ENCODE measurements around the gene FMN1. TPM values are rescaled to one million over a fixed set of nuclear protein-coding genes. Genes with fewer than 3 reads are reported as not detected.

Gene FMN1
- polyA plus RNA-seq, 4 donors, result 0.54 to 2.1 (median 0.86) TPM

- no peaks in the 10 kb centered on the region for H3K4me1 ChIP-seq (ENCODE audit: control insufficient read depth in 3 of 3, insufficient read depth in 2 of 3, low read depth in 1 of 3, low read length in 2 of 3)
- no peaks in the 10 kb centered on the region for H3K9me3 ChIP-seq (ENCODE audit: control insufficient read depth in 2 of 2, insufficient read depth in 1 of 2, low read depth in 1 of 2, low read length in 1 of 2)
- DNase-seq, result no peak
- no peak overlapping the region for H3K27ac ChIP-seq (ENCODE audit: low read depth in 1 of 3, low read length in 2 of 3)
- H3K36me3 ChIP-seq (ENCODE audit: control insufficient read depth in 3 of 3, insufficient read depth in 2 of 3, low read depth in 1 of 3, low read length in 3 of 3), result no peaks in the 10 kb centered on the region
- no peak overlapping the region for H3K4me3 ChIP-seq (ENCODE audit: low read depth in 1 of 3, low read length in 3 of 3)
- H3K27me3 ChIP-seq (ENCODE audit: control insufficient read depth in 3 of 3, insufficient read depth in 3 of 3, low read length in 3 of 3), result no peaks in the 10 kb centered on the region
- WGBS, 3 donors, result 75 to 82% (median 81%) methylated on average over 4 of the region's 4 CpGs
- FAIRE-seq, result no peak
Measured at GRCh38 chr15:32990071-32990470, 204.4 kb downstream of the FMN1 start.

DNA sequence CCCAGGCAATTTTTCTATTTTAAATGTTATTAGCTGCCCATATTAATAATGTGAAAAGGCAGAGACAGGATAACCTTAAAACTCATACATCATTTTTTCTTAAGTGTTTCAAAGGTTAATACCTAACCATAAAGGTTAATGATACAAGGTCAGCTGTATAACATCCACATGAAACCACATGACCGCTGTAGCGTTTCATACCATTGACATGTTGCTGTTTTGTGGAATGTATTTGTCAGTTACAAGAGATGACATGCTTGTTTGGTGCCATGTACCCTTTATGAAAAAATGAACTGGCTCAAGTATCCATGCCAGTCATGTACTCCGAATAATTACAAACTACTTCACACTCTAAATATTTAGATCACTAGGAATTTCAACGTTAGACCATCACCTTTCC lies 207.4 kb downstream of the FMN1 start:
- no peak overlapping the region for H3K27ac ChIP-seq (ENCODE audit: low read depth in 1 of 3, low read length in 2 of 3)
- H3K9me3 ChIP-seq (ENCODE audit: control insufficient read depth in 2 of 2, insufficient read depth in 1 of 2, low read depth in 1 of 2, low read length in 1 of 2), result no peaks in the 10 kb centered on the region
- H3K27me3 ChIP-seq (ENCODE audit: control insufficient read depth in 3 of 3, insufficient read depth in 3 of 3, low read length in 3 of 3), result no peaks in the 10 kb centered on the region
- H3K4me1 ChIP-seq (ENCODE audit: control insufficient read depth in 3 of 3, insufficient read depth in 2 of 3, low read depth in 1 of 3, low read length in 2 of 3), result no peaks in the 10 kb centered on the region
- FAIRE-seq (no peak), DNase-seq (no peak)
- H3K36me3 ChIP-seq (ENCODE audit: control insufficient read depth in 3 of 3, insufficient read depth in 2 of 3, low read depth in 1 of 3, low read length in 3 of 3), result no peaks in the 10 kb centered on the region
- WGBS, 3 donors, result 68 to 85% (median 81%) methylated on average over 4 of the region's 4 CpGs
- no peak overlapping the region for H3K4me3 ChIP-seq (ENCODE audit: low read depth in 1 of 3, low read length in 3 of 3)

GRCh38 chr15:32986147-32986546 lies 208.4 kb downstream of the FMN1 start:
- no peak overlapping the region for H3K4me3 ChIP-seq (ENCODE audit: low read depth in 1 of 3, low read length in 3 of 3)
- H3K4me1 ChIP-seq (ENCODE audit: control insufficient read depth in 3 of 3, insufficient read depth in 2 of 3, low read depth in 1 of 3, low read length in 2 of 3), result no peaks in the 10 kb centered on the region
- no peaks in the 10 kb centered on the region for H3K27me3 ChIP-seq (ENCODE audit: control insufficient read depth in 3 of 3, insufficient read depth in 3 of 3, low read length in 3 of 3)
- no peaks in the 10 kb centered on the region for H3K9me3 ChIP-seq (ENCODE audit: control insufficient read depth in 2 of 2, insufficient read depth in 1 of 2, low read depth in 1 of 2, low read length in 1 of 2)
- 57 to 83% (median 64%) methylated on average over 2 of the region's 2 CpGs for WGBS, 3 donors
- no peak overlapping the region for H3K27ac ChIP-seq (ENCODE audit: low read depth in 1 of 3, low read length in 2 of 3)
- DNase-seq (no peak), FAIRE-seq (no peak)
- H3K36me3 ChIP-seq (ENCODE audit: control insufficient read depth in 3 of 3, insufficient read depth in 2 of 3, low read depth in 1 of 3, low read length in 3 of 3), result no peaks in the 10 kb centered on the region

DNA sequence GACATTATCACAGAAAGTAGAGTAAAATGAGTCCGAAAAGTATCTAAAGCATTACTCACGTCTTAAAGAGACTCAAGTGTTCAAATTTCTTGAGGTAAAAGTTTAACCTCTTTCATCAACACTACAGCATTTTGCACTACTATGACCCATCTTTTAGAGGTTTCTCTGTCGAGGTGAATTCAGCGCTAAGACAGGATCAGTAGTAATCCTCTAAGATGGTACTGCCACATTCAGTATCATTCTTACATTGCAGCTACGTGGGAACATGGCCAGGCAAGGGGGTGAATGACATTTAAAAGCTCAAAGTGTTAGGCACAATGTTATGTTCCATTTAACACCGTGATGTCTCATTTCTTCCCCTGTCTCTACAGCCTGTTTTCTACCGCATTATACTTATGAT lies 210.8 kb downstream of the FMN1 start:
- Histone ChIP-seq H3K36me3 (ENCODE audit: control insufficient read depth in 3 of 3, insufficient read depth in 2 of 3, low read depth in 1 of 3, low read length in 3 of 3) (no peaks in the 10 kb centered on the region), H3K9me3 (ENCODE audit: control insufficient read depth in 2 of 2, insufficient read depth in 1 of 2, low read depth in 1 of 2, low read length in 1 of 2) (no peaks in the 10 kb centered on the region), H3K4me3 (ENCODE audit: low read depth in 1 of 3, low read length in 3 of 3) (no peak overlapping the region), H3K27me3 (ENCODE audit: control insufficient read depth in 3 of 3, insufficient read depth in 3 of 3, low read length in 3 of 3) (no peaks in the 10 kb centered on the region), H3K27ac (ENCODE audit: low read depth in 1 of 3, low read length in 2 of 3) (no peak overlapping the region), H3K4me1 (ENCODE audit: control insufficient read depth in 3 of 3, insufficient read depth in 2 of 3, low read depth in 1 of 3, low read length in 2 of 3) (no peaks in the 10 kb centered on the region)
- 71 to 86% (median 84%) methylated on average over 7 of the region's 7 CpGs for WGBS, 3 donors
- FAIRE-seq, result no peak
- DNase-seq, result no peak

DNA sequence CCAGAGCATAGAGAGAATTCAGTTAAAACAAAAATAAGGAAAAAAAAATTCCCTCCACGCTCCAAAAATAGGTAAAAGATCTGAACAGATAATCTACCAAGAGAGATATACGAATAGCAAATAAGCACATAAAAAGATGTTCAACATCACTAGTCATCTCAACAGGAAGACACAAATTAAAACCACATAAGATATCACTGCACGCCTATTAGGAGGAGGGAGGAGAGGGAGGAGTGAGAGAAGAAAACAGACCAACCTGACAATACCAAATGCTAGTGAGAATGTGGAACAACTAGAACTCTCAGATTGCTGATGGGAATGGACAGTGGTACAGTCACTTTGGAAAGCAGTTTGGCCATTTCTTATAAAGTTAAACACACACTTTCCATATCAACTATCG lies 212.5 kb downstream of the FMN1 start:
- 79 to 86% (median 80%) methylated on average over 4 of the region's 4 CpGs for WGBS, 3 donors
- no peaks in the 10 kb centered on the region for H3K27me3 ChIP-seq (ENCODE audit: control insufficient read depth in 3 of 3, insufficient read depth in 3 of 3, low read length in 3 of 3)
- no peak overlapping the region for H3K27ac ChIP-seq (ENCODE audit: low read depth in 1 of 3, low read length in 2 of 3)
- H3K4me1 ChIP-seq (ENCODE audit: control insufficient read depth in 3 of 3, insufficient read depth in 2 of 3, low read depth in 1 of 3, low read length in 2 of 3), result no peaks in the 10 kb centered on the region
- FAIRE-seq (no peak), DNase-seq (no peak)
- H3K4me3 ChIP-seq (ENCODE audit: low read depth in 1 of 3, low read length in 3 of 3), result no peak overlapping the region
- no peaks in the 10 kb centered on the region for H3K36me3 ChIP-seq (ENCODE audit: control insufficient read depth in 3 of 3, insufficient read depth in 2 of 3, low read depth in 1 of 3, low read length in 3 of 3)
- no peaks in the 10 kb centered on the region for H3K9me3 ChIP-seq (ENCODE audit: control insufficient read depth in 2 of 2, insufficient read depth in 1 of 2, low read depth in 1 of 2, low read length in 1 of 2)

DNA sequence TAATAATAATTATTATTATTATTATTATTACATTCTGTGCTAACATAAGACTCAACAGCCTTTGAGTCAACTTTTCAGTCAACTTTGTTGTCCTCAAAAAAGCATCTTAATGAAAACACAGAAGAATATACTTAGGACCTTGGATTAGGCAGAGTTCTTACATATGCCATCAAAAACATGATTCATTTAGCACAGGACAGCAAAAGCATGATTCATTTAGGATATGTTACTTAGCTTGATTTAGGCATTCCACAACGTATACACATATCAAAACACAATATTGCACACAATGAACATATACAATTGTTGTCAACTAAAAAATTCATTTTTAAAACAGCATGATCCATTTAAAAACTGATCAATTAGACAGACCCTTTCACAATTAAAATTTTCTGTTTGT lies 213.0 kb downstream of the FMN1 start:
- no peak for FAIRE-seq
- DNase-seq, result no peak
- H3K36me3 ChIP-seq (ENCODE audit: control insufficient read depth in 3 of 3, insufficient read depth in 2 of 3, low read depth in 1 of 3, low read length in 3 of 3), result no peaks in the 10 kb centered on the region
- H3K4me1 ChIP-seq (ENCODE audit: control insufficient read depth in 3 of 3, insufficient read depth in 2 of 3, low read depth in 1 of 3, low read length in 2 of 3), result no peaks in the 10 kb centered on the region
- no peaks in the 10 kb centered on the region for H3K27me3 ChIP-seq (ENCODE audit: control insufficient read depth in 3 of 3, insufficient read depth in 3 of 3, low read length in 3 of 3)
- no peaks in the 10 kb centered on the region for H3K9me3 ChIP-seq (ENCODE audit: control insufficient read depth in 2 of 2, insufficient read depth in 1 of 2, low read depth in 1 of 2, low read length in 1 of 2)
- no peak overlapping the region for H3K27ac ChIP-seq (ENCODE audit: low read depth in 1 of 3, low read length in 2 of 3)
- 72 to 86% (median 83%) methylated on average over 1 of the region's 1 CpG for WGBS, 3 donors
- H3K4me3 ChIP-seq (ENCODE audit: low read depth in 1 of 3, low read length in 3 of 3), result no peak overlapping the region

- 77 to 87% (median 86%) methylated on average over 3 of the region's 3 CpGs for WGBS, 3 donors
- no peak for FAIRE-seq
Measured at GRCh38 chr15:32979710-32980109, 214.8 kb downstream of the FMN1 start.

GRCh38 chr15:32977506-32977905 lies 217.0 kb downstream of the FMN1 start:
- Histone ChIP-seq H3K27me3 (ENCODE audit: control insufficient read depth in 3 of 3, insufficient read depth in 3 of 3, low read length in 3 of 3) (no peaks in the 10 kb centered on the region), H3K4me3 (ENCODE audit: low read depth in 1 of 3, low read length in 3 of 3) (no peak overlapping the region), H3K36me3 (ENCODE audit: control insufficient read depth in 3 of 3, insufficient read depth in 2 of 3, low read depth in 1 of 3, low read length in 3 of 3) (no peaks in the 10 kb centered on the region), H3K4me1 (ENCODE audit: control insufficient read depth in 3 of 3, insufficient read depth in 2 of 3, low read depth in 1 of 3, low read length in 2 of 3) (no peaks in the 10 kb centered on the region), H3K27ac (ENCODE audit: low read depth in 1 of 3, low read length in 2 of 3) (no peak overlapping the region), H3K9me3 (ENCODE audit: control insufficient read depth in 2 of 2, insufficient read depth in 1 of 2, low read depth in 1 of 2, low read length in 1 of 2) (no peaks in the 10 kb centered on the region)
- no peak for DNase-seq
- WGBS, 3 donors, result 58 to 79% (median 73%) methylated on average over 1 of the region's 1 CpG
- FAIRE-seq, result no peak

More at GRCh38 chr15:32979710-32980109, 214.8 kb downstream of the FMN1 start:
- Histone ChIP-seq H3K4me1 (ENCODE audit: control insufficient read depth in 3 of 3, insufficient read depth in 2 of 3, low read depth in 1 of 3, low read length in 2 of 3) (no peaks in the 10 kb centered on the region), H3K36me3 (ENCODE audit: control insufficient read depth in 3 of 3, insufficient read depth in 2 of 3, low read depth in 1 of 3, low read length in 3 of 3) (no peaks in the 10 kb centered on the region), H3K9me3 (ENCODE audit: control insufficient read depth in 2 of 2, insufficient read depth in 1 of 2, low read depth in 1 of 2, low read length in 1 of 2) (no peaks in the 10 kb centered on the region), H3K27ac (ENCODE audit: low read depth in 1 of 3, low read length in 2 of 3) (no peak overlapping the region), H3K4me3 (ENCODE audit: low read depth in 1 of 3, low read length in 3 of 3) (no peak overlapping the region), H3K27me3 (ENCODE audit: control insufficient read depth in 3 of 3, insufficient read depth in 3 of 3, low read length in 3 of 3) (no peaks in the 10 kb centered on the region)
- no peak for DNase-seq

- 93 to 97% (median 94%) methylated on average over 1 of the region's 1 CpG for WGBS, 3 donors
- DNase-seq, result no peak
- H3K4me3 ChIP-seq (ENCODE audit: low read depth in 1 of 3, low read length in 3 of 3), result no peak overlapping the region
- H3K27me3 ChIP-seq (ENCODE audit: control insufficient read depth in 3 of 3, insufficient read depth in 3 of 3, low read length in 3 of 3), result peaks cover 0 to 1% (median 0%) of the 10 kb centered on the region in 3 donors
- H3K4me1 ChIP-seq (ENCODE audit: control insufficient read depth in 3 of 3, insufficient read depth in 2 of 3, low read depth in 1 of 3, low read length in 2 of 3), result no peaks in the 10 kb centered on the region
- no peak for FAIRE-seq
- no peak overlapping the region for H3K27ac ChIP-seq (ENCODE audit: low read depth in 1 of 3, low read length in 2 of 3)
- no peaks in the 10 kb centered on the region for H3K36me3 ChIP-seq (ENCODE audit: control insufficient read depth in 3 of 3, insufficient read depth in 2 of 3, low read depth in 1 of 3, low read length in 3 of 3)
- no peaks in the 10 kb centered on the region for H3K9me3 ChIP-seq (ENCODE audit: control insufficient read depth in 2 of 2, insufficient read depth in 1 of 2, low read depth in 1 of 2, low read length in 1 of 2)
Measured at GRCh38 chr15:32974691-32975090, 219.8 kb downstream of the FMN1 start.
